GM12878 (cell line): ENCODE data around the gene EPHB1. TPM values are rescaled to one million over a fixed set of nuclear protein-coding genes. Genes with fewer than 3 reads are reported as not detected.

ENCODE experiments used
- ATAC-seq: fragments of 200-7000 bp; cut with Tn5 transposase; 3 replicates; pipeline ENCODE4 v1.9.1; 2020; ENCODE audit warnings: mild to moderate bottlenecking, moderate library complexity
- BruUV-seq: library from RNA; stranded (reverse); fragments of 400-500 nt; replicated peaks from 2 replicates; lab custom pipeline; 2021; lab: Mats Ljungman, UMichigan
- CTCF ChIA-PET: fragments of 300-600 bp; sonication (Branson Sonifier 250); formaldehyde crosslinking; extraction: SDS; loops from one replicate; lab custom pipeline; 2021; ENCODE audit warnings: inconsistent platforms; lab: Yijun Ruan, JAX
- POLR2A ChIA-PET: fragments of 350-600 bp; formaldehyde crosslinking; extraction: SDS; loops from one replicate; lab custom pipeline; 2021; ENCODE audit warnings: inconsistent platforms; lab: Charles Lee
- RAD21 ChIA-PET: fragments of 300-600 bp; sonication (Branson Sonifier 250); formaldehyde crosslinking; loops from one replicate; lab custom pipeline; 2023; ENCODE audit warnings: antibody characterized with exemption; ENCODE audit not compliant: unreplicated experiment; lab: Charles Lee
- SMC1A ChIA-PET: fragments of 300-600 bp; sonication (Branson Sonifier 250); formaldehyde crosslinking; loops from one replicate; lab custom pipeline; 2023; ENCODE audit not compliant: unreplicated experiment, uncharacterized antibody; lab: Charles Lee
- DNase-seq: peaks from one replicate; pipeline ENCODE4 v3.0.0-alpha.2; 2011; ENCODE audit warnings: low read depth, low spot score
- FAIRE-seq: peaks from 3 replicates; lab custom pipeline; 2011; peaks lifted over from hg19 to GRCh38; lab: Jason Lieb, UNC
- H2AFZ ChIP-seq: 2 replicates; pipeline ENCODE4 v1.6.0; 2011; ENCODE audit warnings: low read depth, low read length, control low read depth; ENCODE audit not compliant: control insufficient read depth
- H3K27ac ChIP-seq: 2 replicates; pipeline ENCODE4 v1.5.1; 2011; ENCODE audit warnings: control low read depth; ENCODE audit not compliant: control insufficient read depth, insufficient read depth
- H3K27me3 ChIP-seq, 2 experiments: replicated peaks in 1 of 2; 2 replicates each; pipeline versions ENCODE4 v1.6.0 to v1.6.1; 2011; ENCODE audit warnings: low read length in 1 of 2; ENCODE audit not compliant: control insufficient read depth in 2 of 2, insufficient read depth in 2 of 2
- H3K36me3 ChIP-seq, 2 experiments: 2 replicates each; pipeline ENCODE4 v1.5.1; 2011; ENCODE audit warnings: low read length in 1 of 2; ENCODE audit not compliant: control insufficient read depth in 2 of 2, insufficient read depth in 2 of 2
- H3K4me1 ChIP-seq: 2 replicates; pipeline ENCODE4 v1.6.1; 2011; ENCODE audit warnings: mild to moderate bottlenecking, low read length, moderate library complexity, mixed read lengths; ENCODE audit not compliant: control insufficient read depth, insufficient read depth
- H3K4me2 ChIP-seq: 2 replicates; pipeline ENCODE4 v1.6.0; 2011; ENCODE audit warnings: control low read depth; ENCODE audit not compliant: control insufficient read depth, insufficient read depth
- H3K4me3 ChIP-seq: fragments of 200-600 bp; sonication (generic); 2 replicates; pipeline ENCODE4 v1.5.1; 2016
- H3K79me2 ChIP-seq: 2 replicates; pipeline ENCODE4 v1.6.0; 2011; ENCODE audit warnings: low read length; ENCODE audit not compliant: control insufficient read depth, insufficient read depth
- H3K9ac ChIP-seq: 2 replicates; pipeline ENCODE4 v1.8.0; 2011; ENCODE audit warnings: low read length, control low read depth, mixed read lengths; ENCODE audit not compliant: control insufficient read depth, insufficient read depth
- H3K9me3 ChIP-seq: replicated peaks from 3 replicates; pipeline ENCODE4 v1.5.1; 2011; ENCODE audit warnings: mild to moderate bottlenecking, low read length; ENCODE audit not compliant: control insufficient read depth, insufficient read depth
- H4K20me1 ChIP-seq: 2 replicates; pipeline ENCODE4 v1.6.0; 2011; ENCODE audit not compliant: control insufficient read depth, insufficient read depth
- BACH1 ChIP-seq: fragments of 450-650 bp; IDR thresholded peaks from 2 replicates; pipeline ENCODE4 v1.6.1; 2017; ENCODE audit warnings: mild to moderate bottlenecking, borderline replicate concordance
- EED ChIP-seq: sonication (generic); IDR thresholded peaks from 2 replicates; pipeline ENCODE4 v1.6.1; 2016; ENCODE audit warnings: antibody characterized with exemption, low read depth
- MXI1 ChIP-seq: fragments of 150-350 bp; IDR thresholded peaks from 2 replicates; pipeline ENCODE4 v1.6.1; 2011; ENCODE audit warnings: low read depth, mild to moderate bottlenecking, inconsistent platforms, low read length, improper control_type of control experiment
- MYC ChIP-seq: IDR thresholded peaks from 2 replicates; pipeline ENCODE4 v1.6.1; 2011; ENCODE audit warnings: mild to moderate bottlenecking, low read length, moderate library complexity, inconsistent platforms; ENCODE audit not compliant: insufficient read depth, insufficient replicate concordance, insufficient read length, severe bottlenecking
- NFIC ChIP-seq: IDR thresholded peaks from 2 replicates; pipeline ENCODE4 v1.6.1; 2012; ENCODE audit warnings: low read depth, mild to moderate bottlenecking, inconsistent platforms, low read length, moderate library complexity
- PML ChIP-seq: IDR thresholded peaks from 2 replicates; pipeline ENCODE4 v1.6.1; 2012; ENCODE audit warnings: low read length, inconsistent platforms
- POLR2A ChIP-seq: IDR thresholded peaks from 2 replicates; pipeline ENCODE4 v1.6.1; 2011; ENCODE audit warnings: low read depth, mild to moderate bottlenecking, low read length
- POLR2AphosphoS5 ChIP-seq: IDR thresholded peaks from 2 replicates; pipeline ENCODE4 v1.6.1; 2011; ENCODE audit warnings: mild to moderate bottlenecking, low read length, inconsistent platforms
- RBBP5 ChIP-seq: fragments of 200-600 bp; sonication (generic); conservative IDR thresholded peaks from 2 replicates; pipeline ENCODE4 v1.6.1; 2016
- RCOR1 ChIP-seq: conservative IDR thresholded peaks from 2 replicates; pipeline ENCODE4 v1.6.1; 2012; ENCODE audit warnings: low read depth, low read length, improper control_type of control experiment
- SP1 ChIP-seq: IDR thresholded peaks from one replicate; pipeline ENCODE4 v1.6.1; 2011; ENCODE audit warnings: low read depth, low read length
- SREBF1 ChIP-seq: IDR thresholded peaks from 2 replicates; pipeline ENCODE4 v1.6.1; 2012; ENCODE audit warnings: mild to moderate bottlenecking, low read length
- SREBF2 ChIP-seq: IDR thresholded peaks from 2 replicates; pipeline ENCODE4 v1.6.1; 2012; ENCODE audit warnings: mild to moderate bottlenecking, low read length
- TAF1 ChIP-seq: IDR thresholded peaks from 2 replicates; pipeline ENCODE4 v1.6.1; 2011; ENCODE audit warnings: mild to moderate bottlenecking, low read depth, low read length, borderline replicate concordance
- WGBS: methylation state at CpG from one replicate; pipeline ENCODE4 v1.1.6; 2016; ENCODE audit warnings: low lambda C conversion rate; ENCODE audit not compliant: insufficient replicate concordance, insufficient coverage; ENCODE audit errors: missing lambda C conversion rate; 5-methylcytosine and 5-hydroxymethylcytosine counted together
- in situ Hi-C: fragments of 300-500 bp; cut with MboI; formaldehyde crosslinking; loops from 9 replicates; pipeline ENCODE4 v1.14.3; 2018; ENCODE audit warnings: mixed read lengths
- intact Hi-C: fragments of 100-400 bp; cut with micrococcal nuclease; formaldehyde crosslinking; loops from one replicate; pipeline ENCODE4 v1.14.2; 2022; ENCODE audit not compliant: unreplicated experiment
- polyA plus RNA-seq, 11 experiments: library from polyadenylated mRNA; depleted of rRNA in 4 of 11; unstranded in 6 of 11; stranded (reverse) in 5 of 11; fragments of >200 nt; fragmentation: Nextera tagmentation in 4 of 11; fragmentation: Illumina TruSeq in 1 of 11; extraction: Ambion mirVana in 4 of 11; extraction: Trizol in 1 of 11; gene quantifications; 1 replicate in 1 of 11; 2 replicates in 10 of 11; pipeline versions ENCODE4 v1.2.1 to v1.2.3, GENCODE V29; 2011 to 2016; ENCODE audit warnings: inconsistent platforms in 2 of 11, missing spikeins in 2 of 11, low read depth in 1 of 11
- total RNA-seq, 4 experiments: library from RNA; depleted of rRNA in 3 of 4; stranded (reverse); fragments of >200 nt in 3 of 4; fragmentation: Illumina TruSeq in 1 of 4; extraction: Trizol in 1 of 4; gene quantifications; 2 replicates each; pipeline versions ENCODE4 v1.2.1 to v1.2.3, GENCODE V29; 2013 to 2021
- TF ChIP-seq, protein P1 (sequence below): fragments of 450-650 bp; IDR thresholded peaks from 2 replicates; pipeline ENCODE4 v1.6.1; 2017; ENCODE audit warnings: mild to moderate bottlenecking, moderate library complexity

Gene EPHB1
- total and polyA plus RNA-seq, 10 of the 15 experiments (the other 5 are each of a cell fraction or from before 2014, with no cell fraction given) = 0.33 to 23.8 (median 1.2) TPM

DNA sequence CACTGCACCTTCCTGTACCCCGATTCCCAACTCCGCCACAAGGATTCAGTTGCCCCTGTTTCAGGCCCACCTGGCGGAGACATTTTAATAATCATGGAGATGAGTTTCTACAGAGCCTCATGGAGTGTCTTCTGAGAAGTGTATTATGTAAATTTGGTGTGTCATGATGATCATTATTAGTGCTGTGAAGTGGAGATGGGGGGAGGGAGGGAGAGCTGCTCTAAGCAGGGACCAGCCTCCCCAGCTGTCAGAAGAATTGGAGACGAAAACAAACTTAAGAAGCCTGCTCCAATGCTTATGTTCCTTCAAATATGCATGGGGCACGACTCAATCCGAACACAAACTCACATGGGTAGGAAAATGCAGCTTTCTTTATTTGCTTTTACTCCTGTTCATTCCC, 127.8 kb downstream of the EPHB1 start:
- intact Hi-C loops = no loop called here
- no peak overlapping the region for H3K4me3 ChIP-seq
- H3K4me2 ChIP-seq = no peak overlapping the region
- no peak for FAIRE-seq
- CTCF ChIA-PET = interaction anchor here (1.7 kb wide), 1 partner anchor 17 kb away, joined by 4 read pairs; no protein-coding TSS in a partner anchor
- peaks cover 0 to 7% of the 10 kb centered on the region in 2 experiments; a peak in 3 of 4 replicates for H3K36me3 ChIP-seq
- H3K27me3 ChIP-seq = no peaks in the 10 kb centered on the region
- TF ChIP-seq POLR2A (no peak), EED (no peak), SREBF1 (no peak)
- TF ChIP-seq, all 136 proteins: peak for 0
- H3K79me2 ChIP-seq = peaks cover 8% of the 10 kb centered on the region
- ATAC-seq (no peak), DNase-seq (no peak)
- H3K9me3 ChIP-seq = peaks cover 6% of the 10 kb centered on the region; the same call in 2 of the 3 replicates
- ChIA-PET POLR2A (interaction anchor here (0.5 kb wide), 1 partner anchor 268 kb away, joined by 5 read pairs; no protein-coding TSS in a partner anchor), SMC1A (interaction anchor here (1.1 to 1.7 kb wide), 2 partner anchors 10 to 14 kb away, joined by 4 read pairs; no protein-coding TSS in a partner anchor), RAD21 (no interaction called here)
- BruUV-seq = no TSS peak
- no peaks in the 10 kb centered on the region for H4K20me1 ChIP-seq
- no peak overlapping the region for H3K27ac ChIP-seq
- WGBS = 32% methylated on average over 6 of the region's 6 CpGs
- H3K4me1 ChIP-seq = peaks cover 12% of the 10 kb centered on the region
- H2AFZ ChIP-seq = no peak overlapping the region
- in situ Hi-C loops = no loop called here
- H3K9ac ChIP-seq = no peak overlapping the region

DNA sequence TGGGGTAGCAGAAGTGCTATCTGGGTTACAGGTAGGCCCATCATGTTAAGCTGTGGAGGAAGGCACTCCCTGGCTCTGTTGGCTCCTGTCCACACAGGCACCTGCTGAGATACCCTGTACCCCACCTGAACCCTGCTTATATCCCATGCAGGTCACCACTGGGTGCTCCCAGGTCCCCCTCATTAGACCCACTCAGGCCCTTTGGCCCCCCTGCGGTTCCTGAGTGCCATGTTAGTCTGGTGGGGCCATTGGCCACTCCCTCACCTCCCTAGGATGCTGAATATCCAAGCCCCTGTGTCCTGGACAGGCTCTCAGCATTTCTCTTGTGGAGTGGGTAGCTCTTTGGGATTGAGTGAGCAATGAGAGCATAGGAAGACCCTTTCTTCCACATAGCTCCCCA, 128.2 kb downstream of the EPHB1 start:
- Histone ChIP-seq H3K4me1 (peaks cover 10% of the 10 kb centered on the region), H3K9me3 (peaks cover 6% of the 10 kb centered on the region; the same call in 2 of the 3 replicates), H3K79me2 (peaks cover 8% of the 10 kb centered on the region), H3K4me2 (no peak overlapping the region), H4K20me1 (no peaks in the 10 kb centered on the region), H3K27me3 (no peaks in the 10 kb centered on the region), H3K27ac (no peak overlapping the region), H3K4me3 (no peak overlapping the region), H3K9ac (no peak overlapping the region), H2AFZ (no peak overlapping the region), H3K36me3 (peaks cover 0 to 8% of the 10 kb centered on the region in 2 experiments; a peak in 3 of 4 replicates)
- ChIA-PET SMC1A (interaction anchor here (1.1 to 1.7 kb wide), 2 partner anchors 9 to 14 kb away, joined by 4 read pairs; no protein-coding TSS in a partner anchor), POLR2A (no interaction called here), CTCF (interaction anchor here (1.7 kb wide), 1 partner anchor 18 kb away, joined by 4 read pairs; no protein-coding TSS in a partner anchor), RAD21 (no interaction called here)
- DNase-seq = no peak
- in situ Hi-C loops = no loop called here
- intact Hi-C loops = no loop called here
- no peak for FAIRE-seq
- WGBS = 0% methylated on average over 1 of the region's 1 CpG
- no TSS peak for BruUV-seq
- ATAC-seq = no peak
- TF ChIP-seq, protein P1, sequence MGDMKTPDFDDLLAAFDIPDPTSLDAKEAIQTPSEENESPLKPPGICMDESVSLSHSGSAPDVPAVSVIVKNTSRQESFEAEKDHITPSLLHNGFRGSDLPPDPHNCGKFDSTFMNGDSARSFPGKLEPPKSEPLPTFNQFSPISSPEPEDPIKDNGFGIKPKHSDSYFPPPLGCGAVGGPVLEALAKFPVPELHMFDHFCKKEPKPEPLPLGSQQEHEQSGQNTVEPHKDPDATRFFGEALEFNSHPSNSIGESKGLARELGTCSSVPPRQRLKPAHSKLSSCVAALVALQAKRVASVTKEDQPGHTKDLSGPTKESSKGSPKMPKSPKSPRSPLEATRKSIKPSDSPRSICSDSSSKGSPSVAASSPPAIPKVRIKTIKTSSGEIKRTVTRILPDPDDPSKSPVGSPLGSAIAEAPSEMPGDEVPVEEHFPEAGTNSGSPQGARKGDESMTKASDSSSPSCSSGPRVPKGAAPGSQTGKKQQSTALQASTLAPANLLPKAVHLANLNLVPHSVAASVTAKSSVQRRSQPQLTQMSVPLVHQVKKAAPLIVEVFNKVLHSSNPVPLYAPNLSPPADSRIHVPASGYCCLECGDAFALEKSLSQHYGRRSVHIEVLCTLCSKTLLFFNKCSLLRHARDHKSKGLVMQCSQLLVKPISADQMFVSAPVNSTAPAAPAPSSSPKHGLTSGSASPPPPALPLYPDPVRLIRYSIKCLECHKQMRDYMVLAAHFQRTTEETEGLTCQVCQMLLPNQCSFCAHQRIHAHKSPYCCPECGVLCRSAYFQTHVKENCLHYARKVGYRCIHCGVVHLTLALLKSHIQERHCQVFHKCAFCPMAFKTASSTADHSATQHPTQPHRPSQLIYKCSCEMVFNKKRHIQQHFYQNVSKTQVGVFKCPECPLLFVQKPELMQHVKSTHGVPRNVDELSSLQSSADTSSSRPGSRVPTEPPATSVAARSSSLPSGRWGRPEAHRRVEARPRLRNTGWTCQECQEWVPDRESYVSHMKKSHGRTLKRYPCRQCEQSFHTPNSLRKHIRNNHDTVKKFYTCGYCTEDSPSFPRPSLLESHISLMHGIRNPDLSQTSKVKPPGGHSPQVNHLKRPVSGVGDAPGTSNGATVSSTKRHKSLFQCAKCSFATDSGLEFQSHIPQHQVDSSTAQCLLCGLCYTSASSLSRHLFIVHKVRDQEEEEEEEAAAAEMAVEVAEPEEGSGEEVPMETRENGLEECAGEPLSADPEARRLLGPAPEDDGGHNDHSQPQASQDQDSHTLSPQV = no peak
- TF ChIP-seq MYC (no peak), PML (no peak), SREBF2 (no peak), POLR2AphosphoS5 (no peak), SP1 (no peak), NFIC (no peak), TAF1 (no peak), RBBP5 (no peak), RCOR1 (no peak), BACH1 (no peak), MXI1 (no peak)
